Hepatocyte (in vitro differentiated cells): Measurements from ENCODE around the gene IFNA1. TPM values are rescaled to one million over a fixed set of nuclear protein-coding genes. Genes with fewer than 3 reads are reported as not detected.

Source experiments
- DNase-seq: peaks from one replicate; pipeline ENCODE4 v3.0.0-alpha.2; 2016; ENCODE audit warnings: low spot score
- H2AFZ ChIP-seq: fragments of 200-600 bp; sonication (generic); 2 replicates; pipeline ENCODE4 v1.6.0; 2016; ENCODE audit warnings: antibody characterized with exemption, mild to moderate bottlenecking
- H3K27ac ChIP-seq: fragments of 200-600 bp; sonication (generic); 2 replicates; pipeline ENCODE4 v1.5.1; 2016; ENCODE audit warnings: mild to moderate bottlenecking
- H3K27me3 ChIP-seq: fragments of 200-600 bp; sonication (generic); 2 replicates; pipeline ENCODE4 v1.6.1; 2016
- H3K36me3 ChIP-seq: fragments of 200-600 bp; sonication (generic); replicated peaks from 2 replicates; pipeline ENCODE4 v1.5.1; 2016; ENCODE audit warnings: low read depth; ENCODE audit not compliant: insufficient read depth
- H3K4me1 ChIP-seq: fragments of 200-600 bp; sonication (generic); 2 replicates; pipeline ENCODE4 v1.5.1; 2016; ENCODE audit warnings: mild to moderate bottlenecking, moderate library complexity; ENCODE audit not compliant: insufficient read depth
- H3K4me2 ChIP-seq: fragments of 200-600 bp; sonication (generic); 2 replicates; pipeline ENCODE4 v1.6.0; 2016
- H3K4me3 ChIP-seq: fragments of 200-600 bp; sonication (generic); 2 replicates; pipeline ENCODE4 v1.5.1; 2016; ENCODE audit warnings: mild to moderate bottlenecking
- H3K79me2 ChIP-seq: fragments of 200-600 bp; sonication (generic); 2 replicates; pipeline ENCODE4 v1.6.0; 2017; ENCODE audit warnings: mild to moderate bottlenecking
- H3K9me2 ChIP-seq: fragments of 200-600 bp; sonication (generic); replicated peaks from 2 replicates; pipeline ENCODE4 v1.6.0; 2017; ENCODE audit warnings: mild to moderate bottlenecking; ENCODE audit not compliant: insufficient read depth
- H3K9me3 ChIP-seq: fragments of 200-600 bp; sonication (generic); 2 replicates; pipeline ENCODE4 v1.5.1; 2016; ENCODE audit warnings: low read depth, mild to moderate bottlenecking
- H4K20me1 ChIP-seq: fragments of 200-600 bp; sonication (generic); 2 replicates; pipeline ENCODE4 v1.6.0; 2016; ENCODE audit warnings: mild to moderate bottlenecking; ENCODE audit not compliant: insufficient read depth, poor library complexity, severe bottlenecking
- EZH2 ChIP-seq: fragments of 200-600 bp; sonication (generic); IDR thresholded peaks from 2 replicates; pipeline ENCODE4 v1.6.1; 2016; ENCODE audit warnings: antibody characterized with exemption, mild to moderate bottlenecking, borderline replicate concordance
- EZH2phosphoT487 ChIP-seq: fragments of 200-600 bp; sonication (generic); IDR thresholded peaks from one replicate; pipeline ENCODE4 v1.6.1; 2018; ENCODE audit warnings: antibody characterized with exemption, mild to moderate bottlenecking, low read depth, moderate library complexity; ENCODE audit not compliant: unreplicated experiment, severe bottlenecking
- WGBS: methylation state at CpG from one replicate; pipeline ENCODE4 v1.1.6; 2016; ENCODE audit warnings: low lambda C conversion rate; ENCODE audit errors: missing lambda C conversion rate; 5-methylcytosine and 5-hydroxymethylcytosine counted together
- polyA plus RNA-seq: library from polyadenylated mRNA; unstranded; fragments of >200 nt; fragmentation: Nextera tagmentation; extraction: Ambion mirVana; gene quantifications from 2 replicates; pipeline ENCODE4 v1.2.1, GENCODE V29; 2016
- total RNA-seq: library from RNA; depleted of rRNA; stranded (reverse); fragments of >200 nt; gene quantifications from 2 replicates; pipeline ENCODE4 v1.2.3, GENCODE V29; 2014
- TF ChIP-seq, protein P1 (sequence below): fragments of 200-600 bp; sonication (generic); IDR thresholded peaks from 2 replicates; pipeline ENCODE4 v1.5.1; 2016; ENCODE audit warnings: antibody characterized with exemption, mild to moderate bottlenecking; ENCODE audit not compliant: poor library complexity

The IFNA1 gene
- total and polyA plus RNA-seq, 2 experiments from 2014 or later, result not detected

DNA sequence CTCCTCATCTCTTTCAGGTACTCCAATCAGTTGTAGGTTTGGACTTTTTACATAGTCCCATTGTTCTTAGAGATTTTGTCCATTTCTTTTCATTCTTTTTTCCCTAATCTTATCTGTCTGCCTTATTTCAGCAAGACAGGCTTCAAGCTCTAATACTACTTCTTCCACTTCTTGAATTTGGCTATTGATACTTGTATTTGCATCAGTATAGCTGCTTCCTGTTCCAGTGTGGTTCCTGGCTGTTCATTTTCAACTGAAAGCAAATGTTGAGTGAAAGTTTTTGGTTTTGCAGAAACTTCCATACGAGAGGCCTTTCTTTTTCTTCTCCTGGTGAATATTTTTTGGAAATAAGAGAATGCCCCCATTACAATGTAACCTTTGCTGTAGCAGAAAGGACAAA, 12.0 kb upstream of the IFNA1 start:
- no peak for DNase-seq
- Histone ChIP-seq H3K4me3 (no peak overlapping the region), H4K20me1 (no peaks in the 10 kb centered on the region), H3K9me2 (no peaks in the 10 kb centered on the region), H3K4me2 (no peak overlapping the region), H3K9me3 (no peaks in the 10 kb centered on the region), H3K36me3 (no peaks in the 10 kb centered on the region), H3K79me2 (no peaks in the 10 kb centered on the region), H3K4me1 (no peaks in the 10 kb centered on the region), H2AFZ (no peak overlapping the region), H3K27me3 (peaks cover 6% of the 10 kb centered on the region), H3K27ac (no peak overlapping the region)
- 78% methylated on average over 1 of the region's 1 CpG for WGBS
- TF ChIP-seq, protein P1, sequence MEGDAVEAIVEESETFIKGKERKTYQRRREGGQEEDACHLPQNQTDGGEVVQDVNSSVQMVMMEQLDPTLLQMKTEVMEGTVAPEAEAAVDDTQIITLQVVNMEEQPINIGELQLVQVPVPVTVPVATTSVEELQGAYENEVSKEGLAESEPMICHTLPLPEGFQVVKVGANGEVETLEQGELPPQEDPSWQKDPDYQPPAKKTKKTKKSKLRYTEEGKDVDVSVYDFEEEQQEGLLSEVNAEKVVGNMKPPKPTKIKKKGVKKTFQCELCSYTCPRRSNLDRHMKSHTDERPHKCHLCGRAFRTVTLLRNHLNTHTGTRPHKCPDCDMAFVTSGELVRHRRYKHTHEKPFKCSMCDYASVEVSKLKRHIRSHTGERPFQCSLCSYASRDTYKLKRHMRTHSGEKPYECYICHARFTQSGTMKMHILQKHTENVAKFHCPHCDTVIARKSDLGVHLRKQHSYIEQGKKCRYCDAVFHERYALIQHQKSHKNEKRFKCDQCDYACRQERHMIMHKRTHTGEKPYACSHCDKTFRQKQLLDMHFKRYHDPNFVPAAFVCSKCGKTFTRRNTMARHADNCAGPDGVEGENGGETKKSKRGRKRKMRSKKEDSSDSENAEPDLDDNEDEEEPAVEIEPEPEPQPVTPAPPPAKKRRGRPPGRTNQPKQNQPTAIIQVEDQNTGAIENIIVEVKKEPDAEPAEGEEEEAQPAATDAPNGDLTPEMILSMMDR, result no peak
- no peak for TF ChIP-seq EZH2

DNA sequence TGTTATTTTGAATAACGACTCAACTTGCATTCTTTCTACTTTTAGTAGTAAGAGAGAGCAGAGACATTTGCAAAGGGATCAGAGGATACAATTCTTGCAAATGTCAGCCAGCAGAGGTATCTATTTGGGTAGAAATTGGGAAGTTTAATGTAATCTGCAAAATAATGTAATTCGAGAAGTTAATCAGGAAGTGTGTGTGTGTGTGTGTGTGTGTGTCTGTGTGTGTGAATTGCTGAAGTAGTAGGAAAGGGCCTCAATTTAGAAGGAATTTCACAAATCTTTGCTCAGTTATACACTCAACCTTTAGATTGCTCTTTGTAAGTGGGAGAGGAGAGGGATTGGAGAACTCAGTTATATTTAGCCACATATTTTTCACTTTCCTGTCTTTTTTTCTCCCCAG, 11.0 kb upstream of the IFNA1 start:
- H3K4me3 ChIP-seq, result no peak overlapping the region
- H3K4me2 ChIP-seq, result no peak overlapping the region
- peaks cover 6% of the 10 kb centered on the region for H3K27me3 ChIP-seq
- H4K20me1 ChIP-seq, result no peaks in the 10 kb centered on the region
- H3K9me3 ChIP-seq, result no peaks in the 10 kb centered on the region
- H2AFZ ChIP-seq, result no peak overlapping the region
- TF ChIP-seq, protein P1, result no peak
- no peak for TF ChIP-seq EZH2phosphoT487
- TF ChIP-seq EZH2, result no peak
- no peaks in the 10 kb centered on the region for H3K36me3 ChIP-seq
- H3K27ac ChIP-seq, result no peak overlapping the region
- 79% methylated on average over 2 of the region's 2 CpGs for WGBS
- DNase-seq, result no peak
- no peaks in the 10 kb centered on the region for H3K79me2 ChIP-seq
- H3K9me2 ChIP-seq, result no peaks in the 10 kb centered on the region
- no peaks in the 10 kb centered on the region for H3K4me1 ChIP-seq

DNA sequence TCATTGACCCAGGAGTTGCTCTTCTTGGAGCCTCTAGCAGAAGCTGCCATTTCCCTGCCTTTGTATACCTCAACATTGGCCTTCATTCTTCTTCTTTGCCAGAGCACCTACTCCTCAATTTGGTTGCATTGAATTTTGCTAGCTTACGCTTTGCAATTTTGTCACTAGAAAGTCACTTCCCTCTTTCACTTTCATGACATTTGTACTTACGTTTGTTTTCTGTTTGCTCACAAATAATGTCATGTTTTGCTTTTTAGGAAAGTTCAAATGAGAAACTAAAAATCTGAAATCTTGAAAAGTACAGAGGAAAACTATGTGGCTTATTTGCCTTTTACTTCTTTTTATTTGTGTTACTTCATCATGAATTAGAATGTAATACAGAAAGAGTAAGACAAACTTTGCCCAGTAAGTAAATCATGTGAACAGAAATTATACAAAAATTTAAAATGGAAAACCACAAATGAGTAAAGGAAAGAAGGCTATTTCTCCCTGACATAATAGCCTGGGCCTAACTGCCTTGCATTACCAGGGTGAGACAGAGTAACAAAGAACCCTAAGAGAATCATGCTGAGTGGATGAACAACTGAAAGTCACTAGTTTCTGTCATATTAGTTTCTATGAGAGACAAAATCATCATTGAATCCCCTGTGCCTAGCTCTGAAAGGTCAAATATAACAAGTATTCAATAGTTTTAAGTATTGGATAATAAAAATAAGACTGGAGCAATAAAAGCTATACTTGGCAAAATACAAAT, 7.4 kb upstream of the IFNA1 start:
- WGBS, result 95% methylated on average over 2 of the region's 2 CpGs
- Histone ChIP-seq H4K20me1 (no peaks in the 10 kb centered on the region), H3K4me1 (no peaks in the 10 kb centered on the region), H3K27ac (no peak overlapping the region), H2AFZ (no peak overlapping the region), H3K79me2 (no peaks in the 10 kb centered on the region), H3K27me3 (no peaks in the 10 kb centered on the region), H3K9me3 (no peaks in the 10 kb centered on the region), H3K4me2 (no peak overlapping the region), H3K36me3 (no peaks in the 10 kb centered on the region), H3K9me2 (no peaks in the 10 kb centered on the region), H3K4me3 (no peak overlapping the region)
- no peak for DNase-seq
- TF ChIP-seq, protein P1, result no peak
- TF ChIP-seq EZH2 (no peak), EZH2phosphoT487 (no peak)
